DND-41 (cell line): Measurements from ENCODE around the gene FNDC3B.

ENCODE experiments used
- ATAC-seq: fragments of 200-7000 bp; cut with Tn5 transposase; 3 replicates; pipeline ENCODE4 v1.9.1; 2021; ENCODE audit warnings: low read depth; ENCODE audit not compliant: insufficient read depth
- DNase-seq: peaks from one replicate; pipeline ENCODE4 v3.0.0-alpha.2; 2020
- H2AFZ ChIP-seq: 2 replicates; pipeline ENCODE4 v1.6.0; 2012; ENCODE audit warnings: low read depth, low read length
- H3K27ac ChIP-seq: 2 replicates; pipeline ENCODE4 v1.5.1; 2012; ENCODE audit warnings: low read length, inconsistent platforms
- H3K27me3 ChIP-seq: fragments of 200-600 bp; sonication (generic); 2 replicates; pipeline ENCODE4 v1.6.0; 2012; ENCODE audit warnings: low read length, mild to moderate bottlenecking, inconsistent platforms; ENCODE audit not compliant: insufficient read depth, poor library complexity
- H3K36me3 ChIP-seq: 2 replicates; pipeline ENCODE4 v1.5.1; 2012; ENCODE audit warnings: low read length, inconsistent platforms; ENCODE audit not compliant: insufficient read depth
- H3K4me1 ChIP-seq: 2 replicates; pipeline ENCODE4 v1.5.1; 2012; ENCODE audit warnings: mild to moderate bottlenecking, low read length; ENCODE audit not compliant: insufficient read depth
- H3K4me2 ChIP-seq: 2 replicates; pipeline ENCODE4 v1.6.0; 2012; ENCODE audit warnings: mild to moderate bottlenecking, moderate library complexity, low read length, inconsistent platforms; ENCODE audit not compliant: insufficient read depth
- H3K4me3 ChIP-seq, 2 experiments: fragments of 200-600 bp in 1 of 2; shearing (Covaris generic) in 1 of 2; 2 replicates each; pipeline ENCODE4 v1.5.1; 2012 to 2016; ENCODE audit warnings: inconsistent platforms in 2 of 2, low read length in 2 of 2, mild to moderate bottlenecking in 2 of 2, low read depth in 1 of 2, moderate library complexity in 1 of 2
- H3K79me2 ChIP-seq: 2 replicates; pipeline ENCODE4 v1.6.0; 2012; ENCODE audit warnings: low read length, inconsistent platforms; ENCODE audit not compliant: insufficient read depth
- H3K9ac ChIP-seq: 2 replicates; pipeline ENCODE4 v1.6.0; 2012; ENCODE audit warnings: low read depth, mild to moderate bottlenecking, inconsistent platforms, low read length, moderate library complexity
- H3K9me3 ChIP-seq: 2 replicates; pipeline ENCODE4 v1.5.1; 2012; ENCODE audit warnings: low read length, moderate library complexity, mild to moderate bottlenecking, inconsistent platforms; ENCODE audit not compliant: insufficient read depth, severe bottlenecking
- H4K20me1 ChIP-seq: 2 replicates; pipeline ENCODE4 v1.6.0; 2012; ENCODE audit warnings: low read length; ENCODE audit not compliant: insufficient read depth
- CTCF ChIP-seq: IDR thresholded peaks from 2 replicates; pipeline ENCODE4 v1.5.1; 2012; ENCODE audit warnings: borderline replicate concordance, low read length, moderate library complexity, mild to moderate bottlenecking; ENCODE audit not compliant: poor library complexity, severe bottlenecking; ENCODE audit errors: extremely low read depth
- EZH2 ChIP-seq: IDR thresholded peaks from 3 replicates; pipeline ENCODE4 v1.6.1; 2012; ENCODE audit warnings: borderline replicate concordance, low read depth, mild to moderate bottlenecking, moderate library complexity, low read length, inconsistent platforms; ENCODE audit not compliant: severe bottlenecking

FNDC3B gene

GRCh38 chr3:172346161-172346560 lies 306.8 kb downstream of the FNDC3B start:
- no peaks in the 10 kb centered on the region for H3K36me3 ChIP-seq
- no peak for TF ChIP-seq EZH2
- TF ChIP-seq CTCF, result no peak
- H3K79me2 ChIP-seq, result no peaks in the 10 kb centered on the region
- H3K27ac ChIP-seq, result no peak overlapping the region
- no peaks in the 10 kb centered on the region for H3K27me3 ChIP-seq
- no peak overlapping the region for H3K4me3 ChIP-seq
- peaks cover 14% of the 10 kb centered on the region for H3K4me1 ChIP-seq
- H3K9ac ChIP-seq, result no peak overlapping the region
- DNase-seq, result no peak
- H3K9me3 ChIP-seq, result no peaks in the 10 kb centered on the region
- no peak overlapping the region for H3K4me2 ChIP-seq
- H4K20me1 ChIP-seq, result no peaks in the 10 kb centered on the region
- no peak for ATAC-seq
- no peak overlapping the region for H2AFZ ChIP-seq

- Histone ChIP-seq H3K79me2 (no peaks in the 10 kb centered on the region), H3K4me1 (peaks cover 14% of the 10 kb centered on the region), H3K27me3 (no peaks in the 10 kb centered on the region), H3K27ac (no peak overlapping the region), H3K9ac (no peak overlapping the region), H2AFZ (no peak overlapping the region), H4K20me1 (no peaks in the 10 kb centered on the region), H3K9me3 (no peaks in the 10 kb centered on the region), H3K4me3 (no peak overlapping the region), H3K36me3 (peaks cover 4% of the 10 kb centered on the region; the same call in 1 of the 2 replicates), H3K4me2 (no peak overlapping the region)
- peak; percentile 58; the same call in 2 of the 3 replicates for ATAC-seq
- no peak for TF ChIP-seq EZH2
- TF ChIP-seq CTCF, result no peak
- DNase-seq, result no peak
These were observed 308.7 kb downstream of the FNDC3B start for GRCh38 chr3:172347895-172348679.

GRCh38 chr3:172351895-172352466 lies 312.6 kb downstream of the FNDC3B start:
- H3K79me2 ChIP-seq, result no peaks in the 10 kb centered on the region
- peaks cover 14% of the 10 kb centered on the region for H3K4me1 ChIP-seq
- no peak overlapping the region for H3K4me3 ChIP-seq
- TF ChIP-seq EZH2, result no peak
- TF ChIP-seq CTCF, result no peak
- DNase-seq (no peak), ATAC-seq (no peak)
- H3K27me3 ChIP-seq, result no peaks in the 10 kb centered on the region
- H4K20me1 ChIP-seq, result no peaks in the 10 kb centered on the region
- no peaks in the 10 kb centered on the region for H3K9me3 ChIP-seq
- H3K36me3 ChIP-seq, result peaks cover 7% of the 10 kb centered on the region; the same call in 1 of the 2 replicates
- H3K9ac ChIP-seq, result no peak overlapping the region
- H3K4me2 ChIP-seq, result no peak overlapping the region
- no peak overlapping the region for H3K27ac ChIP-seq
- no peak overlapping the region for H2AFZ ChIP-seq
